Left kidney (tissue), 8 donors: ENCODE measurements around the gene RAPGEF6. TPM values are rescaled to one million over a fixed set of nuclear protein-coding genes. Genes with fewer than 3 reads are reported as not detected.
A peak's percentile ranks its signal among the peaks of the same experiment; 100 is the strongest.
"Not testable (repeated sequence)": the region's sequence is repeated elsewhere in the genome, so short reads cannot be mapped to it uniquely, and the experiment has no call there.

Experiments
- DNase-seq: peaks from one replicate; pipeline ENCODE4 v3.0.0-alpha.2; 2013
- long read RNA-seq, 8 donors: transcript quantifications; one replicate each; lab custom pipeline, GENCODE V29; 2026
- polyA plus RNA-seq: library from polyadenylated mRNA; unstranded; fragments of 120-200 nt; gene quantifications from one replicate; pipeline ENCODE4 v1.2.1, GENCODE V29; 2013; ENCODE audit not compliant: insufficient read length

RAPGEF6 gene, protein sequence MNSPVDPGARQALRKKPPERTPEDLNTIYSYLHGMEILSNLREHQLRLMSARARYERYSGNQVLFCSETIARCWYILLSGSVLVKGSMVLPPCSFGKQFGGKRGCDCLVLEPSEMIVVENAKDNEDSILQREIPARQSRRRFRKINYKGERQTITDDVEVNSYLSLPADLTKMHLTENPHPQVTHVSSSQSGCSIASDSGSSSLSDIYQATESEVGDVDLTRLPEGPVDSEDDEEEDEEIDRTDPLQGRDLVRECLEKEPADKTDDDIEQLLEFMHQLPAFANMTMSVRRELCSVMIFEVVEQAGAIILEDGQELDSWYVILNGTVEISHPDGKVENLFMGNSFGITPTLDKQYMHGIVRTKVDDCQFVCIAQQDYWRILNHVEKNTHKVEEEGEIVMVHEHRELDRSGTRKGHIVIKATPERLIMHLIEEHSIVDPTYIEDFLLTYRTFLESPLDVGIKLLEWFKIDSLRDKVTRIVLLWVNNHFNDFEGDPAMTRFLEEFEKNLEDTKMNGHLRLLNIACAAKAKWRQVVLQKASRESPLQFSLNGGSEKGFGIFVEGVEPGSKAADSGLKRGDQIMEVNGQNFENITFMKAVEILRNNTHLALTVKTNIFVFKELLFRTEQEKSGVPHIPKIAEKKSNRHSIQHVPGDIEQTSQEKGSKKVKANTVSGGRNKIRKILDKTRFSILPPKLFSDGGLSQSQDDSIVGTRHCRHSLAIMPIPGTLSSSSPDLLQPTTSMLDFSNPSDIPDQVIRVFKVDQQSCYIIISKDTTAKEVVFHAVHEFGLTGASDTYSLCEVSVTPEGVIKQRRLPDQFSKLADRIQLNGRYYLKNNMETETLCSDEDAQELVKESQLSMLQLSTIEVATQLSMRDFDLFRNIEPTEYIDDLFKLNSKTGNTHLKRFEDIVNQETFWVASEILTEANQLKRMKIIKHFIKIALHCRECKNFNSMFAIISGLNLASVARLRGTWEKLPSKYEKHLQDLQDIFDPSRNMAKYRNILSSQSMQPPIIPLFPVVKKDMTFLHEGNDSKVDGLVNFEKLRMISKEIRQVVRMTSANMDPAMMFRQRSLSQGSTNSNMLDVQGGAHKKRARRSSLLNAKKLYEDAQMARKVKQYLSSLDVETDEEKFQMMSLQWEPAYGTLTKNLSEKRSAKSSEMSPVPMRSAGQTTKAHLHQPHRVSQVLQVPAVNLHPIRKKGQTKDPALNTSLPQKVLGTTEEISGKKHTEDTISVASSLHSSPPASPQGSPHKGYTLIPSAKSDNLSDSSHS (N-terminal part only)
- polyA plus RNA-seq = 17.3 TPM
- long read RNA-seq, donor 1, full-length matches to known transcripts = 1 of 1 reads
- long read RNA-seq, donor 1, partial matches to known transcripts = 0 of 1 reads
- long read RNA-seq, donor 1, other reads (novel, unspliced or antisense) = 0 of 1 reads
- long read RNA-seq, donor 2, partial matches to known transcripts = 0 of 1 reads
- long read RNA-seq, donor 2, other reads (novel, unspliced or antisense) = 0 of 1 reads
- long read RNA-seq, donor 3 = 0 reads
- long read RNA-seq, donor 4 = 0 reads
- long read RNA-seq, donor 5 = 0 reads
- long read RNA-seq, donor 6, full-length matches to known transcripts = 1 of 1 reads
- long read RNA-seq, donor 6, partial matches to known transcripts = 0 of 1 reads
- long read RNA-seq, donor 6, other reads (novel, unspliced or antisense) = 0 of 1 reads
- long read RNA-seq, donor 7, partial matches to known transcripts = 0 of 1 reads
- long read RNA-seq, donor 7, other reads (novel, unspliced or antisense) = 0 of 1 reads
- long read RNA-seq, donor 8, partial matches to known transcripts = 0 of 1 reads
- long read RNA-seq, donor 8, other reads (novel, unspliced or antisense) = 0 of 1 reads

DNA sequence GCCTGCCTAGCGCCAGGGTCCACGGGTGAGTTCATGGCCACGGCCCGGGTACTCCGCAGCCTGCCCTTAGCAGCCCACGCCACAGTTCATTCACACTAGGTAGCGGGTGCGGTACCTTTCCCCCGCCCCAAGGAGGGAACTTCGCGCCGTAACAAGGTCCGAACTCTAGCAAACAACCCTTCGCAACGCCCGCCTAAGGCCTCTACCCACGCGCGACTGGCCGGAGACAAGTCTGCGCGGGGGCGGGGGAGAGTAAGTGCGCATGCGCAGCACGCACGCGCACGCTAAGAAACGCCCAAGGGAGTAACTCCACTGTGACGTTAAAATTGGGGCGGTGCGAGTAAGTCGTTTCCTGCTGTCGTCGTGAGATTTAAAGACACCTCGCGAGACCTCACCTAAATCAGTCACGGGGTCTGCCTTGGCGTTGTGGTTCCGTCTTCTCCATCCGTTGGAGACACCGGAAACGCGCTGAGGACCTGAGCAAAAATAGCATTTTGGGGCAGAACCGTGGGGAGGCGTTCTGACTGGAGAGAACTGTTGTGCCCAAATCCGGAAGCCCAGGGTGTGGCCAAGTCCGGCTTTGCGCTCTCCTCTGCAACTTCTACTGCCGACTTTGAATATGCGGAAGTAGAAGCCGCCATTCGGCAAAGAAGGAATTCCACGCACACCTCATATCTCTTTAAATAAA, at the start of gene RAPGEF6:
Gene RAPGEF6, minus strand, starts transcription at position 234 of the 688 bp plus-strand sequence. Its CDS starts 199 bp downstream, at position 35.
- peak; percentile 100 for DNase-seq

DNA sequence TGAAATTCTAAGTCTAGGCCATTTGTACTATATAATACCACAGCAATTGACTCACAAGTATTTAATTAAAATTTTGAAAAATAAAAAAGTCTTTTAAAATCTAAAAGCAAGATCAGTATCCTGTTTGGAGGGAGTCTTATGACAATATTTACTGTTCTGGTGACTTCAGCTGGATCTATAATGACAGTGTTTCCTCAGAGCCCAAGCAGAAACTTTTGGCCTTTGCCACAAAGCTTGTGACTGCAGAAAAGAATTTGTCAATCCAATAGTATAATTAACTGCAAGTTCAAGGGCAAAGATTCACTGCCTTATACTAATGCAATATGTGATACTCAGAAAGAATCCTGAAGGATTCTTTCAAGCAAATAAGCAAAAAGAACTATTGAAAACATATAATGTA, 49.6 kb upstream of the RAPGEF6 start:
- no peak for DNase-seq

DNA sequence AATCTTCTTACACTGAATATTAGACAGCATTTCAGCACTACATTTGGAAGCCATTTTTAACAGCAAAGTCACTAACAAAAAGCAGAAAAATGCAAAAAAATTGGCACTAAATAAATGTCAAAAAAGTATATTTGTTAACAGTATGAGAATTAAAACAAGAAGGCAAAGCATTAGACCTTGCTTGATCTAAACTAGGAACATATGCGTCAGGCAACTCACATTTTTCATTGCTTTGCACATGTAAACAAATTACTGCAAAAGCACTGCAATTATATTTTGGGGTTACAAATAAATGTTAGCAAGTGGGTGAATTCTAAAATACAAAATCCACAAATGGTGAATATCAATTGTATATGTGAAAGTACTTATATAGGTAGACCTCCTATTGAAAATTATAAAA, 49.0 kb upstream of the RAPGEF6 start:
- no peak for DNase-seq

DNA sequence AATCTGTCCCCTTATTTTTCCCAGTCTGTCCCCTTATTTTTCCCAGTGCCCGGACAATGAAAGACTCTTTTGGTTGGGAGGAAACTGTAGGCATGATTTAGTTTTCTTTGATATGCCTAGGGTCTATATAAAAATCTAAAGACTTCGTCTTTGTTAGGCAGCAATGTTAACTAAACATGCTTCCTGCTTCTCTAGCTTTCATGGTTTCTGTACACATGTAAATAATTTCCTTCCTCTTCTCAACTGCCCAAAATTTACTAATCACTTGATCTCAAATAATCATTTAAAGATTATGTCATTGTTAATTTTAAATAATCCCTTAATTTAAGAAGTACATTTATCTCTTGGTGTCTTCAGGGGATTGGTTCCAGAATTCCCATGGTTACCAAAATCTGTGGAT, 47.8 kb upstream of the RAPGEF6 start:
- DNase-seq = no peak

DNA sequence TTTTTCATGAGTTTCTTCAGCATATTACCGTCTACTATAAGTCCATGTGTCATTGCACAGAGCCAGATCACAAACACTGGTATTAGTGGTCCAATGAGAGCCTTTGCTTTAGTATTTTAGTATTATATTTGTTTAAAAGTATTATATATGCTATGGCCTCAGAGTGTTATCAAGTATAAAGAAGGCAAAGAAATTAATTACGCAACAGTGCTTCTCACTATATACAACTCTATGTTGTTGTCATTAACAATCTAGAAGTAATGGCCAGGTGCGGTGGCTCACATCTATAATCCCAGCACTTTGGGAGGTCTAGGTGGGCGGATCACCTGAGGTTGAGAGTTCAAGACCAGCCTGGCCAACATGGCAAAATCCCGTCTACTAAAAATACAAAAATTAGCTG, 47.1 kb upstream of the RAPGEF6 start:
- no peak for DNase-seq

DNA sequence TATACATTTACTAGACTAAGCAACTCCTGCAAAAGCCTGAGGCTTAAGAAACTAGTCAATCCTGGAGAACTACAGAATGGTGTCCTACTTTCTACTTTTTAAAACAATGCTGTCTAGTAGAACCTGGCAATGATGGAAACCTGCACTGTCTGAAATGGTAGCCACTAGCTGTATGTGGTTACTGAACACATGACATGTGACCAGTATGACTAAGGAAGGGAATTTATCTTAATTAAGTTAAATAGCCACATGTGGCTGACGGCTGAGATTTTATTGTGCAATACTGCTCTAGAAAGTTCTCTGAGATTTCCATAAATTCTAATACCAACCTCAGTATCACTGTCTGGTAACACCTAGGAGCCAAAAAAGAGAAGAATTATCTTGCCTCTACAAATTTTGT, 44.9 kb upstream of the RAPGEF6 start:
- DNase-seq = no peak

DNA sequence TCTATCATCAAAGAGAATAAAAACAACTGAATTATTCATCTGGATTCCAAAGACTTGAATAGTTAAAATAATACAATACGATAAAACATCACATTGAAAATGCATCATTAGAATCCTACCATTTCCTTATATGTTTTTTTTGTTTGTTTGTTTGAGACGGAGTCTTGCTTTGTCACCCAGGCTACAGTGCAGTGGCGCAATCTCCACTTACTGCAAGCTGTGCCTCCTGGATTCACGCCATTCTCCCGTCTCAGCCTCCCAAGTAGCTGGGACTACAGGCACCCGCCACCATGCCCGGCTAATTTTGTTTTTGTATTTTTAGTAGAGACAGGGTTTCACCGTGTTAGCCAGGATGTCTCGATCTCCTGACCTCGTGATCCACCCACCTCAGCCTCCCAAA, 43.2 kb upstream of the RAPGEF6 start:
- DNase-seq = not testable (repeated sequence)

DNA sequence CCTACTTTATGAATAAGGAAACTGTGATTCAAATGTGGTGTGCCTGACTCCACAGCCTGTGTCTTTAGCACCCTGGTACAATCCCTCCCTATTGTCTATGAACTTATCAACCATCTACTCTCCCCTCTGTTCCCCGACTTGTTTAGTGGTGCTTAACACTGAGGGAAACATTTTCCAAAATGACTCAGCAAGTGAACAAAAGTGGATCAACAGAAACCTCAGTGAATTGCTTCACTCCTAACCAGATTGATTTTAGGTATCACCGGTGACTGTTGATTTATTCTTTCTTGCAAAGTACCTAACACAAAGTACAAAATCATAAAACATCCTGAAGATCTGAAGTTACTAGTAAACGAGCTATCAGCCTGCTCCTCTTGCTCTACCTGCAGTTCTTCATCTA, 42.1 kb upstream of the RAPGEF6 start:
- no peak for DNase-seq

DNA sequence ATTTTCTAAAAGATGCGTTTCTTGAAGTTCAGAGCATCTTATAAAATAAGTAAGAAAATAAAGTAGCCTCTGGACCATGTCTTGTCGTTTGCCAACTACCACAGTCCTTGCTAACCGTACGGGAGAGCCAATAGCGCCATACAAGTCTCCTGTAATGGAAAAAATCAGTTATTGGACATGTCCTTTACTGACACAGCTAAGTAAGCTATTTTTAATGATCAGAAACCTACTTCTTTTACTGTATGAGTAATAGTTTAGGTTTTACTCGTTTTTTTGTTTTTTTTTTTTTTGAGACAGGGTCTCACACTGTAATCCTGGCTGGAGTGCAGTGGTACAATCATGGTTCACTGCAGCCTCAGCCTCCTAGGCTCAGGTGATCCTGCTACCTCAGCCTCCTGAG, 37.7 kb upstream of the RAPGEF6 start:
- no peak for DNase-seq

DNA sequence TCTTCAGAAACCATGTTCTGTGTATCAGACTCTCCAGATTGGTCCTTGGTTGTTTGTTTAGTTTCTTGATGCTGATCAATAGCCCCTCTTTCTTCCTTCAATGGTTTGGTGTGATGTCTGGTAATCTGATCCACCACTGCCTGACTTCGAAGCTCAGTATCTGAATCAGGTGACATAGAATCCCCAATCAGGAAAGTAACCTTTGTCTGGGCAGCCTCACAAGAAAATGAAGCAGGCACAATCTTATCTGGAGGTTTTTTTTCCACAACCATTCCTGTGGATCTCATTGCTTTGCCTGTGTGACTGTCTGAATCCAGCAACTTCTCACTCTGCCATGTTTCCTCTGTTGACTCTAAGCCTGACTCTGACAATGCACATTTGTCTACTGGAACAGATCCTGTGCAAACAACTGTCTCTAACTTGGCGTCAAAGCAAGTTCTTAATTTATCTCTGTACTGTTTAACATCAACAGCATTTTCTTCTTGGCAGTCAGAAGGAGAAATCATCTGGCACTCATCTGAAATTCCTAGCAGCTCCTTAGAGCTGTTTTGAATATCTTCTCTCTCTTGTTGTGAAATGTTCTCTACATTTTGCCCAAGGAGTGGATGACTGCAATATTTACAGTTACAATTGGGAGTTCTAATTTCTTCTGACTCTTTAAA, 37.1 kb upstream of the RAPGEF6 start:
- DNase-seq = peak; percentile 48

DNA sequence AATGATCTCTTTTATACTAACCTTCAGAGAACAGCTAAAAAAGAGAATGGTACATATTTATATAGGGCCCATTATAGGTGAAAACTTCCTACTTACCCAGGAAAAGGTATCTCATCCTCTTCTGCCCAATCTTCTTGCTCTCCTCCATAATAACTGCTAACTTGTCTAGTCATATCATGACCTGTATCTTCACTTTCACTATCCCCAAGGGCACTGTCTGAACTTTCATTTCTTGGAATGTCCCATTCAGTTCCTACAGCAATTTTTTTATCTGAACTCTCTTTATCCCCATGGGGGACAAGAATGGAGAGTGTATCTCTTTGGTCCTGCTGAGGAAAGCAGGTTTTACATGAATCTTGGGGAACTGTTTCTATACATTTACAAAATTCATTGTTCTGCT, 36.4 kb upstream of the RAPGEF6 start:
- no peak for DNase-seq

DNA sequence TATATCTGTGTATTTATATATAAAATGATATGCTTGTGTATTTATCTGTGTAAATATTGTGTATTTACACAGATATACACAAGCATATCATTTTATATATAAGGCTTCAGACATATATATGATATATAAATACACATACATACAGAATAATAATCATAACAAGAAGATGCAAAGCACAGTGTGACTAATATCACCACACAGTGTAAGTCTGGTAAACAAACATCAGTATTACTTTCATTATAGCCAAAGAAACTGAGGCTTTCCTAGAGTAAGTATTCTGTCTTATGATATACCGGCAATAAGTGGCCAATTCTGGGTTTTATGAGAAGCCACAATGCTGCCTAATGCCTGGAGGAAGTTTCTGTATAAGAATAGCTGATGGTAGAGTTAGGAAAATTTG, 29.9 kb upstream of the RAPGEF6 start:
- no peak for DNase-seq

DNA sequence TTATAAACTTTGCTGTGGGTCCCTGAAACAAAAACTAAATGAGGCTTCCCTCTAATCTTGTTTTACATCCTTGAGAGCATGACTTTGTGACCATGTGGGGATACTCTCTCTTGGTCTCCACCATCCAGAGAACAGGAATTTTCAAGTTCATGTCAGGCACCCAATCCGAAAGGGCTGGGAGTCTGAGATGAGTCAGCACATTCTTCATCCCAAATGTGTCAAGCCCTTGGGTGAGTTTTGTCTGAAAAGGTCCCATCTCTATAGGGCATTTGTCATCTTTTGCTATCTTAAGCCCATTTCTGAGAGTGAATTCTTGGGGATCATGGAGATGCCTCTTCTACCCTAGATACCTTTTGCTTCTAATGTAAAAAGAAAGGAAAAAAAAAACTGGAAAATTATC, 26.9 kb upstream of the RAPGEF6 start:
- DNase-seq = no peak

DNA sequence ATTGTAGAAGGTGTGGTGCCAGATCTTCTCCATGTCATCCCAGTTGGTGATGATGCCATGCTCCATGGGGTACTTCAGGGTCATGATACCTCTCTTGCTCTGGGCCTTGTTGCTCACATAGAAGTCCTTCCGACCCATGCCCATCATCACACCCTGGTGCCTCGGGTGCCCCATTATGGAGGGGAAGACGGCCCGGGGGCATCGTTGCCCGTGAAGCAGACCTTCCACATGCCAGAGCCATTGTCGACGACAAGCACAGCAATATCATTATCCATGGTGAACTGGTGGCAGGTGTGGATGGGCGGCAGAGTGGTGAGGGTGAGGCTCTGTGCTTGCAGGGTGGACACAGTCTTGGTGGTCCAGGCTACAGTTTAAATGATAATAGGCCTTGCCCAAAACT, 24.8 kb upstream of the RAPGEF6 start:
- DNase-seq = no peak

DNA sequence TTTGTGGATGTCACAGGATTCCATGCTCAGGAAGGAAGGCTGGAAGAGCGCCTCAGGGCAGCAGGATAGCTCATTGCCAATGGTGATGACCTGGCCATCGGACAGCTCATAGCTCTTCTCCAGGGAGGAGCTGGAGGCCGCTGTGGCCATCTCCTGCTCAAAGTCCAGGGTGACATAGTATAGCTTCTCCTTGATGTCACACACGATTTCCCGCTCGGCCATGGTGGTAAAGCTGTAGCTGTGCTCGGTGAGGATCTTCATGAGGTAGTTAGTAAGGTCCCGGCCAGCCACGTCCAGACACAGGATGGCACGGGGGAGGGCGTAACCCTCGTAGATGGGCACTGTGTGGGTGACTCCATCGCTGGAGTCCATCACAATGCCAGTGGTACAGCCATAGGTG, 24.3 kb upstream of the RAPGEF6 start:
- DNase-seq = no peak

DNA sequence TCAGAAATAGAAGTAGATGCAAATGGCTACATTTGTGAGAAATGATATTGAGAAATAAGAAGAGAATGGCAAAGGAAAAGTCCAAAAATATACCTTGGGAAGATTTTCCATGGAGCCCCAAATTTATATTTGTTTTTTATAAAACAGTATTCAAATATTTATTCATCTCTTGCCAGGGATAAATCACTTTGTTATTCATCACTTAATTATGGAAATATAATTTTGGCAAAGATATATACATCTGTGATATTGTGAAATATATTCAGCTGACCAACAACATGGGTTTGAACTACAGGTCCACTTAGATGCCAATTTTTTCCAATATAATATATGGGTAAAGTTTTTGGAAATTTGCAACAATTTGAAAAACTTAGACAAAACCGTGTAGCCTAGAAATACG, 19.7 kb upstream of the RAPGEF6 start:
- DNase-seq = no peak

DNA sequence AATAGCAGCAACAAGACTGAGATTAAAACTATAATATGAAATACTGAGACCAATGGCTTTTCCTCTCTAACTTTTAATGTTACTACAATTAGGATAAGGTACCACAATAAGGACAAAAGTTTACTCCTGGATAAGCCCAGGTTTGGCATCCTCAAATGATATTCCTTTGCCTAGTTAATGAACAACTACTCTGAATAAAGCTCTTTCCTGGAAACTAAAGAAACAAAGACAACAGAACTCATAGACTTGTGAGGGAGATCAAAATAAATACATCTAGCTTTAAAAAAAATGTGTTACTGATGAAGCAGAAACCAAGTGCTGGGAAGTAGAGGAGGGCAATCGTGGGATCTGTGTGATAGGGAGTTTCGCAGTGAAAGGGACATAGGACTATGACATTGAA, 19.3 kb upstream of the RAPGEF6 start:
- no peak for DNase-seq

DNA sequence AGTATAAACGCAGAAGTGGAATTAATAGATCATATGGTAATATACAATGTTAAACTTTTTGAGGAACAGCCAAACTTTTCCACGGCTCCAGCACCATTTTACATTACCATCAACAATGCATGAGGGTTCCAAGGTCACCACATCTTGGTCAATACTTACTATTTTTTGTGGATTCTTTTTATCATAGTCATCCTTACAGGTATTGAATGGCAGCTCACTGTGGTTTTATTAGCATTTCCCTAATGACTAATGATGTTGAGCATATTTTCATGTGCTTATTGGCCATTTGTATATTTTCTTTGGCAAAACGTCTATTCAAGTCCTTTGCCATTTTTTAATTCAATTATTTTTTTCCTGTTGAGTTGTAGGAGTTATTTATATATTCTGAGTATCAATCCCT, 14.1 kb upstream of the RAPGEF6 start:
- DNase-seq = no peak

DNA sequence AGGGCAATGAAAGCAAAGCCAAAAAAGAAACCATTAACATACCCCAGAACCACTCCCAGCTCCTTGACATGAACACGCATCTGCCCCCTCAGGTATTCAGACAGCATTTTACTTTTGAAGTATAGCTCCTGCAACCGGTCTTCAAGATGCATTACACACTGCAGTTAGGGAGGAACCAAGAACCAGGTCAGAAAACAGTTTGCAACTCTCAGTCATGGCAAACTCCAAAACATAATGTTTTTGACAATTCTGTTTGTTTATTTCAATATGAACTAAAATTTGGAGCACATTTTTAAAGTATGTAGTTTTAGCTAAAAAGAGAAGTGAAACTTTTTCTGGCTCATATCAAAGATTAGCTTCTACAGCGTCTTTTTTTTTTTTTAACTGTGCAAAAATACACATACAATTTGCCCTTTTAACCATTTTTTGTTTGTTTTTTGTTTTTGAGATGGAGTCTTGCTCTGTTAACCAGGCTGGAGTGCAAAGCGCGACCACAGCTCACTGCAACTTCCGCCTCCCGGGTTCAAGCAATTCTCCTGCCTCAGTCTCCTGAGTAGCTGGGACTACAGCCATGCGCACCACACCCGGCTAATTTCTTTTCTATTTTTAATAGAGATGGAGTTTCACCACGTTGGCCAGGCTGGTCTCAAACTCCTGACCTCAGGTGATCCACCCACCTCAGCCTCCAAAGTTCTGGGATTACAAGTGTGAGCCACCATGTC, 12.2 kb upstream of the RAPGEF6 start:
- DNase-seq = no peak
